GM19025 (cell line): Measurements from ENCODE around the gene TMEM109.
A peak's percentile ranks its signal among the peaks of the same experiment; 100 is the strongest.

ENCODE experiments used
- ATAC-seq: cut with Tn5 transposase; IDR thresholded peaks from one replicate; pipeline ENCODE4 v1.9.1; 2021; ENCODE audit warnings: mild to moderate bottlenecking, low read depth, moderate library complexity; ENCODE audit not compliant: unreplicated experiment

Gene TMEM109, protein sequence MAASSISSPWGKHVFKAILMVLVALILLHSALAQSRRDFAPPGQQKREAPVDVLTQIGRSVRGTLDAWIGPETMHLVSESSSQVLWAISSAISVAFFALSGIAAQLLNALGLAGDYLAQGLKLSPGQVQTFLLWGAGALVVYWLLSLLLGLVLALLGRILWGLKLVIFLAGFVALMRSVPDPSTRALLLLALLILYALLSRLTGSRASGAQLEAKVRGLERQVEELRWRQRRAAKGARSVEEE

DNA sequence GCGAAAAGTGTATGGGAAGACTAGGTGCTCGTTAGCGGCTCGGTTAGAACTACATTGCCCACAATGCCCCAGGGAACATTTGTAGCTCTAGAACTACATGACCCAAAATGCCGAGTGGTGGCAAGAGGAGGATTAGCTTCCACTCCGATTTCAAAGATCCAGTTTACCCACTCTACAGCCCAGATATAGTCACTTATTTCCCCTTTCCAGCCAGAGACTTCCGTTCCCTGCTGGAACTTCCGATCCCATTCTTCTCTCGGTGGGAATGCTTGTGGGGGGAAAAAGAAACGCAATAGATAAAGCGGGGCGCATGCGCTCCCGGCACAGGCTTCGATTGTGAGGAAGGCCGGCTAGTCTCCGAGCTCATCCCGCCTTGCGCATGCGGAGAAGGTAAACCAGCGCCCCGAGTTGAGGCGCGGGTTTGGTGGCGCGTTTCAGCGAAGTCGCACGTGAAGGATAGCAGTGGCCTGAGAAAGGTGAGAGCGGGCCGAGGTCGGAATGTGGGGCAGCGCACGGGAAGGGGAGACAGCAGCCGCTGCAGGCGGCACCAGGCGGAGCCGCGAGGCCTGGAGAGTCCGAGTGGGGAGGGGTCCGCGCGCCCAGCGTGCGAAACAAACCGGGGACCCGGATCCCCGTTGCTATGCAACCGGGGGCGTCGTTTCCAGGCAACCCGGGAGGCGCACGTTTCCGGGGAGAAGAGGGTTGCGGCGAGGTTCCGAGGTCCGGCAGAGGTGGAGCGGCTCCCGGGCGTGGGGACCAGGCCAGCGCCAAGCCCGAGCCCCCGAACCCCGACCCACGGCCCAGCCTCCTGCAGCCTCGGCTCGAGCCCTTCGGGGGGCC lies at the start of gene TMEM109:
TSS of gene TMEM109 (plus strand) at position 366 of the 840 bp plus-strand sequence. CDS start 5,536 bp downstream, outside the sequence.
- ATAC-seq = peak; percentile 40

DNA sequence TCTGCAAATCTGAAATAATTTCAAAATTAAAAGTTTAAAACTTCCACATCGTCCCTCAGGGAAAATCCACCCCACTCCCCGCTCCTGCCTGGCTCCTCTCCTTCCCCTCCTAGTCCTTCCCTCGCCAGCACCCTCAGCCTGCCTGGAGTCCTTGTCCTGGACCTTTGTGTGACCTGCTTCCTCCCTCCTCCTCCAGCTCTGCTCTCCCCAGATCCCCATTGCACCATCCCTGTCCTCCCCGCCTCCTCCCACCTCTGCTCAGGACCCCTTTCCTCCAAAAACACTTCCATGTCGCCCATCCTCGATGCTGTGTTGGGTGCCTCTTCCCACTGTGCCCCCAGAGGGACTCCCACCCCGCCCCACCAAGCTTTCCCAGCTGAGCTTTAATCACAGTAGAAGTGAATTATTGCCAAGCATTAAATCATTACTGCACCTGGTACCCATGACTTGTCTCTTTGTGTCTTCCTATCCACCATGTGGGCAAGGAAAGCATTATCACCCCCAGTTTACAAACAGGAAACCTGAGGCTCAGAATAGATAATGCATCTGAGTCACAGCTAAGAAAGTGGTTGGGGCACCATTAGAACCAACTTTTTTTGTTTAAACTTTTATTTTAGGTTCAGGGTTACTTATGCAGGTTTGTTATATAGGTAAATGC lies 49.0 kb upstream of the TMEM109 start:
- no peak for ATAC-seq

DNA sequence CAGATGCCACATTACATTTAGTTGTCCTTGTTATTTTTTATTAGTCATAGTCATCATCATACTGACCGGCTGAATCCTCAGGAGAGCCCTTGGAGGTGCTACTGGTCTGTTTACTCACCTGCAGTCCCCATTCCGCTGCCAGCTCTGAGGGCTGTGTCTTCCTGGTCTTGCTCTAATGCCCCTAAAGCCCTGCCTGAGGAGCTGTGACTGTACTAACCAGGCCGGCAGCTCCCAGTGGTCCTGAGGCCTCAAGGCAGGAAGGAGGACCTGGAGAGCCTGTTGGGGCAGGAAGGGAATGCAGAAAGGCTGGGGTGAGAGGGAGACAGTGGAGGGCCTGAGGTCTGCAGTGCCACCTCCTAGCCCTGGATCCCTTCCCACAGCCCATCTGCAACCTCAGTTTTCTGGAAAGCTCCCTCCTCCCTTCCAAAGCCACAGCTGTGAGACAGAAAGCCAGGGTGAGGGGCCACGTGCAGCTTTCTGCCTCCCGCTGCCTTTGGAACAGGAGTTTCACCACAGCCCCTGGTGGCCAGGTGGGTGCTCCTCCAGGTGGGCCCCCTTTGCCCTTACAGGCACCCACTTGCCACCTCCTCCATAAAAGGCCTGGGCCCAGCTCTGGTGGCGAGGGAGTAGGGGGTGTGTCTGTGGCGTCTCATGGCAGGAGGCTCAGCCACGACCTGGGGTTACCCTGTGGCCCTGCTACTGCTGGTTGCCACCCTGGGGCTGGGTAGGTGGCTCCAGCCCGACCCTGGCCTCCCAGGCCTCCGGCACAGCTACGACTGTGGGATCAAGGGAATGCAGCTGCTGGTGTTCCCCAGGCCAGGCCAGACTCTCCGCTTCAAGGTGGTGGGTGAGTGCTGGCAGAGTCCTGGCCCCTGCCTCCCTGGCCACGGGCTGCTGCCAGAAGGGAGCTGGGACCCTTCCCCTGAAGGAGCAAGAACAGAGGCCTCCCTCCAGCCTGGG lies 46.8 kb upstream of the TMEM109 start, which contains the start of gene ZP1:
TSS of gene ZP1 (plus strand) at position 632 of the 960 bp plus-strand sequence. CDS start at position 652, 20 bp downstream.
- ATAC-seq = no peak

DNA sequence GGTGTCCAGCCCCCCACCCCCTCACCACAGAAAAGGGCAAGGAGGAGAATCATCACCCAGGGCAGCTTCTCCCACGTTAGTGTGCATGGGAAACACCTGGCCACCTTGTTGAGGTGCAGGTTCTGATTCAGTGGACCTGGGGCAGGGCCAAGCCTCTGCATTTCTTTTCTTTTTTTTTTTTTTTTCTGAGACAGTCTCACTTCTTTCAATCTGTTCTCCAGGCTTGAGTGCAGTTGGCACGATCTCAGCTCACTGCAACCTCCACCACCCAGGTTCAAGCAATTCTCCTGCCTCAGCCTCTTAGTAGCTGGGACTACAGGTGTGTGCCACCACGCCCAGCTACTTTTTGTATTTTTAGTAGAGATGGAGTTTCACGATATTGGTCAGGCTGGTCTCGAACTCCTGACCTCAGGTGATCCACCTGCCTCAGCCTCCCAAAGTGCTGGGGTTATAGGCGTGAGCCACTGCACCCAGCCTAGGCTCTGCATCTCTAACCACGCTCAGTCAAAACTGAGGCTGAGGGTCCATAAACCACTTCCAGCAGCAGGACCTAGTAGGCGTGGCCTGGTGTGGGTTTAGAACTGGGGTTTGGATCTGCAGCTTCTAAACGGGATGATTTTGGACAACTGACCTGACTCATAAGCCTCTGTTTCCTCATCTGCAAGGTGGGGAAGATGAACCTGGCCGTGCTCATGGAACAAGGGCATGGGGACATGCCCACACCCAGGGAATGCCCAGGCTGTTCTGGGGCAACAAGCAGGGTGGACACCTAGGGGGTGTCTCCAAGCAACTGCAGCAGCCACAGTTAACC lies 45.9 kb upstream of the TMEM109 start:
- ATAC-seq = no peak

DNA sequence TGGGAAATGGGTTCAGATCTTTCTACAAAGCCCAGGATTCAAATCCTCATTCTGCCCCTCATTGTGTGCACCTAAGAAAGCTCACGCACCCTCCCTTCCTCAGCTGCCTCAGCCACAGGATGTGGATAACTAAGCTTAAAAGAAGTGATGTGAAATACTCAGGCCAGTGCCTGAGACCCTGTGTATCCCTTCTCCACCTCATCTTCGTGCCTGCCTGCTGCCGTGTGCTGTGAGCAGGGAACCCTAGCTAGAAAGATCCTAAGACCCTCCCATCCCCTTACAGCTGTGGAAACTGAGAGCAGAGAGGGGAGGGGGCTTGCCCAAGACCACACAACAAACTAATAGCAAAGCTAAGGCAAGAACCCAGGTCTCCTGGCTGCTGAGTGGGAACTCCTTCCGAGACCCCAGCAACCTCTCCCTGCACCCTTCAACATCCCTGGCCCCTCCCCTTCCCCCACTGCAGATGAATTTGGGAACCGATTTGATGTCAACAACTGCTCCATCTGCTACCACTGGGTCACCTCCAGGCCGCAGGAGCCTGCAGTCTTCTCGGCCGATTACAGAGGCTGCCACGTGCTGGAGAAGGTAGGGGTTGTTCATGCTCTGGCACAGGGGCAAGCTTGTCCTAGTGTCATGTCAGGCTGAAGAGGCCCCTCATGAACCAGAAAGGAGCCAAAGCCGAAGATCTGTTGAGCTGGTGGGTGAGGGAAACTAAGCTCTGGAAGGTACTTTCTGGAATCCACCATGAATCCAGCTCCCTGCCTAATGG lies 45.1 kb upstream of the TMEM109 start:
- no peak for ATAC-seq

DNA sequence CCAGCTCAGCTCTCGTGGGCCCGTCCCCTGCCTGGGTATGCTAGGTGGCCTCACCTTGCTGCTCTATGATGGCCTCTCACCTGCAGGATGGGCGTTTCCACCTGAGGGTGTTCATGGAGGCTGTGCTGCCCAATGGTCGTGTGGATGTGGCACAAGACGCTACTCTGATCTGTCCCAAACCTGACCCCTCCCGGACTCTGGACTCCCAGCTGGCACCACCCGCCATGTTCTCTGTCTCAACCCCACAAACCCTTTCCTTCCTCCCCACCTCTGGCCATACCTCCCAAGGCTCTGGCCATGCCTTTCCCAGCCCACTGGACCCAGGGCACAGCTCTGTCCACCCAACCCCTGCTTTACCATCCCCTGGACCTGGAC lies 44.5 kb upstream of the TMEM109 start:
- ATAC-seq = no peak

DNA sequence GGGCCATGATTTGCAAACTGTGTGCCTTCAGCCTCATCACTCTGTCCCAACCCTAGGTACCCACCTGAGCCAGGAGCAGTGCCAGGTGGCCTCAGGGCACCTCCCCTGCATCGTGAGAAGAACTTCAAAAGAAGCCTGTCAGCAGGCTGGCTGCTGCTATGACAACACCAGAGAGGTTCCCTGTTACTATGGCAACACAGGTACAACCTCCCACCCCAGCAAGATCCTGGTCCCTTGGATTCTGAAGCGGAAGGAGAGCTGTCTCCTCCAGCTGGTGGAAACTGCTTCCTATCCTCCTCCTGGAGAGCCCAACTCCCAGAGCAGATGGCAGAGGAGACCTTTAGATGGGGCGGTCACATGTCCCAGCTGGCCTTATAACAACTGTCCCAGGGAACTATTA lies 43.7 kb upstream of the TMEM109 start:
- no peak for ATAC-seq

DNA sequence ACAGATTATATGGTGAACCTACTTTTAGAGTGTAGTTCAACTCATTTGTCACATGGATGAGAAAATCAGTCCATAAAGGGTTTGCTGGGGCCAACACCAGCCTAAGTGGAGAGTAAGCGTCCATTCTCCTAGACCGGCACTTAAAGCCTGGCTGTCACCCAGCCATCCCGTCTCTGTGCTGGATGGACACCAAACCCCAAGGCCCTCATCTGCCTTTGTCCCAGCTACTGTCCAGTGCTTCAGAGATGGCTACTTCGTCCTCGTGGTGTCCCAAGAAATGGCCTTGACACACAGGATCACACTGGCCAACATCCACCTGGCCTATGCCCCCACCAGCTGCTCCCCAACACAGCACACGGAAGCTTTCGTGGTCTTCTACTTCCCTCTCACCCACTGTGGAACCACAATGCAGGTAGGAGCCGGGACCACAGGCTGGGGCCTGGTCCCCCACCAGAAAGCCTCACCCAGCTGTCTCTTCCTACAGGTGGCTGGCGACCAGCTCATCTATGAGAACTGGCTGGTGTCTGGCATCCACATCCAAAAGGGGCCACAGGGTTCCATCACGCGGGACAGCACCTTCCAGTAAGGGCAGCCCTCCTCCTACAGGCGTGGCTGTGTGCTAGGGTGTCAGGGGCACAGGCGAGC lies 43.1 kb upstream of the TMEM109 start:
- ATAC-seq = no peak

DNA sequence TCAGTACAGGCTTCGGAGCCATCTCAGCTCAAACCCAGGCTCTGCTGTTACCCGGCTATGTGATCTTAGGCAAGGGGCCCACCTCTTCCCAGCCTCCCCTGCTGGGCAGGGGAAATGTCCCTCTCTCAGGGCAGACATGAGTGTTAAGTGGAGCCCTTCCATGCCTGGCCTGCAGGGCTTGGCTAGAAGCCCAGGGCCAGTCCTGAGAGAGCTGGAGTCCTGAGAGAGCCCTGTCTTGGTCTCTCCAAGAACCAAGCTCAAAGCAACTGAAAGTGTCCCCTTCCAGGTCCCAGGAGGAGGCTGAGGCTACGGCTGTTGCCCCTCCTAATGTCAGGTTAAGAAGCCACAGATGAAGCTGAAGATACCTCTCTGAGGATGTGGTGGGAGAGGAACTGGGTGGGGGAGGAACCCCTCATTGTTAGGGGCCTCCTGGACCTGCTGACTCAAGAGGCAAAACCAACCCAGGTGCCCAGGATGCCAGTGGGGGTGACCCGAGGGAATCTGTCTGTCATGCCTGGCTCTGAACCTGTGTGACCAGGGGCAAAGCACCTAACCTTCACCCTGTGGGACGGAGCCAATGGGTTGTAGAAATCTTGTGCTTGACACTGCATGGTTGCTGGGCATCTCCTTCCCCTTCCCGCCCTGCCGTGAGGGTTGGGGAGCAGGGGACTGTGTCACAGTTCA lies 42.4 kb upstream of the TMEM109 start:
- ATAC-seq = no peak

DNA sequence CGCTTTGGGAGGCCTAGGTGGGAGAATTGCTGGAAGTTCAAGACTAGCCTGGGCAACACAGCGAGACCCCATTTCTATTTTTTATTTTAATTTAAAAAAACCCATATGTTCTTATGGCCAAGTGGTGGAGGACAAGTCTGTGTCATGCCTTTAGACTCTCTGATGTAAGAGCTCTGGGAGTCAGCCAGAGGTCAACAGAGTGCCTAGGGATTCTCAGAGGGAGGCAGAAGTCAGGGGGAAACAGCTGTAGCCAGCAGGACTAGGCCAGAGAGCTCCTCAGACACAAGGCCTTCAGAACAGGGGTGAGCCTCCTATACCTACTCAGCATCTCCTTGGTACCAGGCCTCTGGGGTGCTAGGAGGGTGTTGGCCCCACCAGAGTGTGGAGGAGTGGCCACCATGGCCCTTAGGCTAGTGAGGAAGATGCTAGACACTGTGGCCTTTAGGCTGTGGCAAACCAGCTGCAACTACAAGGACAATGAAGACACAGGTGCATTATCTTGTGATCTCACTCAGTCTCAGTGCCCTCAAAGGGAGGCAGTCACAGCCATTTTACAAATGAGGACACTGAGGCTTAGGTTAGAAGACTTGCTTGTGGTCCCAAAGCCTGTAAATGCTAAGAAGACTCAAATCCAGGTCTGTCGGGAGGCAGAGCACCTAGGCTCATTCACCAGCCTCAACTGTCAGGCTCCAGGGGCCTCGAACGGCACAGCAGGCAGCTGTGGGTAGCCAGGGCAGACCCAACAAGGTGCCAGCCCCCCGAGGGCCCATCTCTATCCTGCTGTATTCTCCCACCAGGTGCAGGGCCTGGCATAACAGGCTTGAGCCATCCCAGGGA lies 41.6 kb upstream of the TMEM109 start:
- no peak for ATAC-seq

DNA sequence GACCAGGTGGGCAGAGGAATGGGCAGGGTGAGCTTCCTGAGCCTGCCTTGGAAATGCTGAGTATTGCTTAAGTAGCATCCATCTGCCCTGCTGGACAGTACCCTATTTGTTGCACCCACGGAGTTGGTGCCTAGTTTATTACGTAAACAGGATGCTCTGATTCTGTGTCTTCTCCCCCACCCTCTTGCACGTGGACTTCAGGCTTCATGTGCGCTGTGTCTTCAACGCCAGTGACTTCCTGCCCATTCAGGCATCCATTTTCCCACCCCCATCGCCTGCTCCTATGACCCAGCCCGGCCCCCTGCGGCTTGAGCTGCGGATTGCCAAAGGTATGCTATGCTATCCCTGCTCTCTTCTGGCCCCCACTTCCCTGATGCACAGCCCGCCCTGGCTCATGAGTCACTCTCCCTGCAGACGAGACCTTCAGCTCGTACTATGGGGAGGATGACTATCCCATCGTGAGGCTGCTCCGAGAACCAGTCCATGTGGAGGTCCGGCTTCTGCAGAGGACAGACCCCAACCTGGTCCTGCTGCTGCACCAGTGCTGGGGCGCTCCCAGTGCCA lies 40.9 kb upstream of the TMEM109 start:
- no peak for ATAC-seq

DNA sequence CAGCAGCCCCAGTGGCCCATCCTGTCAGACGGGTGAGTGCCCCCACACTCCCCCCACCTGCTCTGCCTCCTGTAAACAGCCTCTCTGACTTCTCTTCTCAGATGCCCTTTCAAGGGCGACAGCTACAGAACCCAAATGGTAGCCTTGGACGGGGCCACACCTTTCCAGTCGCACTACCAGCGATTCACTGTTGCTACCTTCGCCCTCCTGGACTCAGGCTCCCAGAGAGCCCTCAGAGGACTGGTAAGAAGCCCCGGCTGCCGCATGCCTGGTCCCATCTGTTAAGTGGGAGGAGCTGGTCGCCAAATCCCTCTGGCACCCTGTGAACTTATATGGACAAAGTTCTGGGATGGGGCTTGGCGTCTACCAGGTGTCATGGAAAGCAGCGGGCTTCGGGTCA lies 40.4 kb upstream of the TMEM109 start:
- no peak for ATAC-seq

DNA sequence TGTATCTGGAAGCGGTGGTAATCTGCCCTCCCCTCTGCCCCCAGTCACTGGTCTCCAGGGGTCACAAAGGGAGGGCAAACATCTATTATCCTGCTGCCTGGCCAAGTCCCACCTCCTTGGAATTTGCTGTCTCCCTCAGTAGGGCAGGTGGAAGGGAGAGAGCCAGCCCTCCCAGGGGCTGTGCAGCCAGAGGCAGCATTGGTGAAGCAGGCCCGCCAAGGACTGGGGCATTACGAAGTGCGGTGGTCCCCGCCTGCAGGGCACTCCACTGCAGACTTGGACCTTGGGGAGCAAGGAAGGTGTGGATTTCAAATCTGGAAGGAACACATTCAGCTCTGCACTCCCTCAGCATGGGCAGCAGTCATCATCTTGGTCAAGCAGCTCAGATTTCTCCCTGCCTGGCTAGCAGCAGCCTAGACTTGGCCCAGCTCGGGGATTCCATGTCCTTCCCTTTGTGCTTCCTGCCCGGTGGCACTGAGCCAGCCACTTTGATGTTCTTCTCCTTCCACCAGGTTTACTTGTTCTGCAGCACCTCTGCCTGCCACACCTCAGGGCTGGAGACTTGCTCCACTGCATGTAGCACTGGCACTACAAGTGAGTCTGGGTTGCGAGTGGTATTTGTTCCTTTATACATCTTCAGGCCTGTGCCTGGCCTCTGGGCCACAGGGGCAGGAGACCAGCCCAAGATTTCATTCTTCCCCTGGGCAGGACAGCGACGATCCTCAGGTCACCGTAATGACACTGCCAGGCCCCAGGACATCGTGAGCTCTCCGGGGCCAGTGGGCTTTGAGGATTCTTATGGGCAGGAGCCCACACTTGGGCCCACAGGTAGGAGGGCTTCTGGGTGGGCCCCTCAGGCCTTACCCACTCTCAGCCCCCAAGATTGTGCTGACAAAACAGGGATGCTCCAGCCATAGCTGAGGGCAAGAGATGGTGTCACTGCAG lies 39.3 kb upstream of the TMEM109 start:
- no peak for ATAC-seq

DNA sequence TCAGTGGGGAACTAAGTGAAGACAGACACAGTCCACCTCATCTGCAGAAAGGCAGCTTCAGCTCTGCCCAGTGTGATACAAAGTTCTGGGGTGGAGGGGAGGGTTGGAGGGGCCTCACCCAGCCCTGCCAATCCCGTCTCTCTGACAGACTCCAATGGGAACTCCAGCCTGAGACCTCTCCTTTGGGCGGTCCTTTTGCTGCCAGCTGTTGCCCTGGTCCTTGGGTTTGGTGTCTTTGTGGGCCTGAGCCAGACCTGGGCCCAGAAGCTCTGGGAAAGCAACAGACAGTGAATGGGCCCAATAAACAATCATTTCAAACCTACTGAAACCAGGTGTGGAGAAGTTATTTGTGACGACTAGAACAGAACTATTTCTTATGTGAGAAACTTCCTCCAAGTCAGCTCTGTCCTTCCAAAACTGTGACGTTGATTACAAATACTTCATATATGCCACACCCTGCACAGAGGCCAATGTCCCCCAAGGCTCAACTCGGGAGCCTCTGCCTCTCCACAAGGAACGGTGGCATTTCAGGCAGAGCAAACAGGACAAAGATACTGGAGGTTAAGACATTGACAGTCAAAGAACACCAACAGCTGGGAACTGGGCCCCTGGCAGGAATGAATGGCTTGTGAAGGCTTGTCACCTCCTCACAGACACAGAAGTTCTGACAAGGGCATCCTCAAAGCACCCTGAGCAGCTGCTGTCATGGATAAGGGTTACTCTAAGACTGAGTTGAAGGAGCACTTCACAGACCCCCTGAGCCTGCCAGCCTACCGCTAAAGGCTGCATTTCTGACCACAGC lies 38.4 kb upstream of the TMEM109 start:
- ATAC-seq = no peak

DNA sequence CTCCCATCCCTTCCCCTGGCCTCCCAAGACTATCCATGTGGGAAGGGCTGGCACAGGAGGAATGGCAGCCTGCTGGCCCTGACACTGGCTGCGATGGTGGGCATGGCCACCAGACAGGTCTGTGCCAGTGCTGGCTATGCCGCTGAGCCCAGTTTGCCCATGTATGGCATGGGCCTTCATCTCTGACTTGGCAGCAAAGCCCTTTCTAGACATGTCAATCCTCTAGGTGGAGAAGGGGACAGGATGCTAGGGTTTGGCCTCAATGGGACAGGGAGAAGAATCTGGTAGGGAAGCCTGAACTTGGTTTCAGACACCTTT lies 37.8 kb upstream of the TMEM109 start:
- ATAC-seq = no peak
